Hepatocyte (in vitro differentiated cells): ENCODE measurements around the gene UCK2.

Experiments
- CTCF ChIP-seq: fragments of 200-600 bp; sonication (generic); IDR thresholded peaks from 2 replicates; pipeline ENCODE4 v1.5.1; 2016; ENCODE audit warnings: antibody characterized with exemption, mild to moderate bottlenecking; ENCODE audit not compliant: poor library complexity
- EZH2 ChIP-seq: fragments of 200-600 bp; sonication (generic); IDR thresholded peaks from 2 replicates; pipeline ENCODE4 v1.6.1; 2016; ENCODE audit warnings: antibody characterized with exemption, mild to moderate bottlenecking, borderline replicate concordance
- EZH2phosphoT487 ChIP-seq: fragments of 200-600 bp; sonication (generic); IDR thresholded peaks from one replicate; pipeline ENCODE4 v1.6.1; 2018; ENCODE audit warnings: antibody characterized with exemption, mild to moderate bottlenecking, low read depth, moderate library complexity; ENCODE audit not compliant: unreplicated experiment, severe bottlenecking

GRCh38 chr1:165905853-165906252, 78.4 kb downstream of the UCK2 start:
- TF ChIP-seq CTCF (no peak), EZH2 (no peak), EZH2phosphoT487 (no peak)
